Stimulated activated CD8-positive, alpha-beta memory T cell treated with anti-CD3 and anti-CD28 coated beads, Interleukin-15, amount 100 ng/mL, for 24 hours (primary cell): ENCODE measurements around the gene HHIPL2.
A peak's percentile ranks its signal among the peaks of the same experiment; 100 is the strongest.

Experiments used
- DNase-seq: peaks from one replicate; pipeline ENCODE4 v3.0.0-alpha.2; 2020; ENCODE audit warnings: low read depth

HHIPL2 gene

DNA sequence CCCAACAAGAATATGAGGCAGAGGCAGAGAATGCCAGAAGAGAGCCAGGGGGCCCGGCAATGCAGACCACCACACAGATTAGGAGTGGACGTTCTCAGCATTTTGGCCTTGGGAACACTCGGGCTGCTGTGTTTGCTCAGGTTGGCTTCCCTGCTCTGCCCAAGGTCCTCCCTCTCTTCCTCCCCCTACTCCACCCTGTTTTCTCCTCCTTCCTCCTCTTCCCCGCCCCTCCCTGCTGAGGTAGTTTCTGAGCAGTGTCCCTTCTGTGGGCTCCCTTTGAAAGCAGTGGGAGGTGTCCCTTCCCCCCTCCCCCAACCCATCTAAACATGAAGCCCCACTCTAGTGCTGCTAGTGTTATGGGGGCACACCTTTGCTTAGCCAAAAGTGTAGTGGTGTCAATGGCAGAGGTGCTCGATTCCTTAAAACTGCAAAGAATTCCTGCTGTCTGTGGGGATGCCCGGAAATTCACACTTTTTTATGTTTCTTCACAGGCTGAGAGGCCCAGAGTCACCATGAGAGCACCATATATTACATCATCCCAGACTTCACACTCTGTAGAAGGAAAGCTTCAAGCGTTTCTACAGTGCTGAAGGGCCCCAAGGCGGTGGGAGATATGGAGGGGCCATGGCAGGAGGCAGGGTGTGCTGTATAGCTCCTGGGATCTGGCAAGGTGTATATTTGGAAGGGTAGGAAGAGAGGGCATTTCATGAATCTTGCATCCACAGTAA lies at the start of gene HHIPL2:
TSS of gene HHIPL2 (minus strand) at position 161 of the 728 bp plus-strand sequence. CDS start at position 101, 60 bp downstream.
- no peak for DNase-seq

DNA sequence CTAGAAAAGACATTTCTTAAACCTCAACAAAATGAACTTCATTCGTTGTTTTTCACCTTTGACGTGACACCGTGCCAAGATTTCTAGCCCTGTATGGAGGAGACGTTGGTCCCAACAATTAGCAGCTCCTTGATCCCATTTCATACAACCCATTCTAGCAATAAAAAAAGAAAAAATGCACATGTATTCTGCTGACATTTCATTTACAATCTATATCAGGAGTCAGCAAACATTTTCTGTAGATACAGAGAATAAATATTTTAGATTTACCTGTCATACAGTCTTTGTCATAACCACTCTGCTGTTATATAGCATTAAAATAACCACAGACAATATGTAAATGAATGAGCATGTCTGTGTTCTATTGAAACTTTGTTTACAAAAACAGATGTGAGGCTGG lies 48.8 kb upstream of the HHIPL2 start:
- DNase-seq = no peak

DNA sequence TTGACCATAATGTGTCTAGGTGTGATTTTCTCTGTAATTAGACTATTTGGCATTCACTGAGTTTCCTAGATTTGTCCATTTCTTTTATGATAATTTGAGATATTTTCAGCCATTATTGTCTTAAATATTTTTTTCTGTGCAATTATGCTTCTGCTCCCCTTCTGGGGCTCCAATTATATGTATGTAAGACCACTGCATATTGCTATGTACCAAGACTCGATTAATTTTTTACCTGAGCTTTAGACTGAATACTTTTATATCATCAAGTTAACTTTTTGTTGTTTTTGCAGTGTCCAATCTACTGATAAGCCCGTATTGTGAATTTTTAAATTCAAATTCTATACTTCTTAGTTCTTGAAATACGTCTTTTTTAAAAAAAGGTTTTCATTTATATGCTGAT lies 46.9 kb upstream of the HHIPL2 start:
- DNase-seq = no peak

DNA sequence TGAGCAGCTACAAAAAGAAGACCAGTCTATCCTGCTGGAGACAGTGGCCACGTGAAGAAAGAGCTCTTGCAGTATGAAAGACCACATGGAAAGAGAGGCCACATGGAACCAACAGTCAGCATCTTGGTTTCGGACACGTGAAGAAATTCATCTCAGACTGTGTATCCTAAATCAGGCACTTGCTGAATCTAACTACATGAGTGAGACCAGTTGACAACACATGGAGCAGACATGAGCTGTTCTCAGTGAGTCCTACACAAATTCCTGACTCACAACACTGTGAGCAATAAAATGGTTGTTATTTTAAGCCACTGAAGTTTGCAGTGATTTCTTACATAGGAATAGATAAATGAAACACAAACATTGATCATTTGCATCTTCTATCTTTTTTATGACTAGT lies 44.3 kb upstream of the HHIPL2 start:
- DNase-seq = no peak

DNA sequence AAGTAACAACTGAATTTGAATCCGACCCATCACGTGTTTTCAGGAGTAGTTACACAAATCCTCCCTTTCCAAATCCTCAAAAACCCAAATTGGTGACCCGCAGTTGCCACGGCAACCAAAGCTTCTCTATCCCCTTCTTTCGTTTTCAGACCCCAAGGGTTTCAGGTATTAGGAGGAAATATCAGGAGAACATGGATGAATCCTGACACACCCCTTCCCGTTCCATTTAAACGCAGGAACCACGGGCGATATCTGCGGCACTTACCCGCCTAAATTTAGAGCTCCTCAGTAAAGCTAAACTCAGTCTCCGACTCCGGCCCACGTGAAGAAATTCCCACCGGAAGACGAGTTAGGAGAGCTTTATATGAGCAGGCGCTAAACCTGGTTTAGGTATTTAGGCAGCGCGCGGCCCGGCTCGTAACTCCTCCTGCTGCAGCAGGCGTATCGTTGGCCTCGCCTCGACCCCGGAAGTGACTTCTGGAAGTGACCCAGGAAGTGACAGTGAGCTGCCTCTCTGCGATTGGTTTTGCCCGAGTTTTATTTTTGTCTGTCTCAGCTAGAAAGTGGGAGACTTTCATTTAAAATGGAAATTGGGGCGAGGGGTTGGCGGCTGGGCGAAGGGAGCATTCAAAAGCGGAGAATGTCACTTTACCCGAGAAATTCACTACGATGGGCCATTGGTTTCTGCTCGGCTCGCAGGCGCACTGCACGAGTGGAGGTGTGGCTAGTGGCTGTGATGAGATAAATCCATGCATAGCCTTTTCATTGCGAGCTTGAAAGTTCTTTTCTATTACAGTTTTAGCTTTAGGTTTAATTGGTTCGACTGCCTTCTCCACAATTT lies 41.8 kb upstream of the HHIPL2 start, which contains the start of gene TAF1A:
TSS of gene TAF1A (minus strand) at position 472 of the 841 bp plus-strand sequence.
- DNase-seq = peak; percentile 49

DNA sequence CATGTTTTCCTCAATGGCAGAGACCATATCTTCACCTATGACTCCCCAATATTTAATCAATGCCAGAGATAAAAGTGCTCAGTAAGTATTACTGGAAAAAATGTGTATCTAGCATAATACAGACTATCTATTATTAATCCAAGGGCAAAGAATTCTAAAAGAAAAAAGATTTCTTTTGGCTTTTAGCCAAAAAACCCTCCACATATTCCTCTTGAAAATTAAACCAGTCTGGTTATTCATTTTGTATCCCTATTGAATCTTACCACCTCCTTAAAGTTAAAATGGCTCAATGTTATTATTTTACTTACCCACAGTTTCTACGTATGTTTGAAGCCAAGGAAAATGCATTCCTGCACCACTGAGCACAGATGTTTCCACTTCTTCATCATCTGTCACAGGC lies 40.2 kb upstream of the HHIPL2 start:
- DNase-seq = no peak

DNA sequence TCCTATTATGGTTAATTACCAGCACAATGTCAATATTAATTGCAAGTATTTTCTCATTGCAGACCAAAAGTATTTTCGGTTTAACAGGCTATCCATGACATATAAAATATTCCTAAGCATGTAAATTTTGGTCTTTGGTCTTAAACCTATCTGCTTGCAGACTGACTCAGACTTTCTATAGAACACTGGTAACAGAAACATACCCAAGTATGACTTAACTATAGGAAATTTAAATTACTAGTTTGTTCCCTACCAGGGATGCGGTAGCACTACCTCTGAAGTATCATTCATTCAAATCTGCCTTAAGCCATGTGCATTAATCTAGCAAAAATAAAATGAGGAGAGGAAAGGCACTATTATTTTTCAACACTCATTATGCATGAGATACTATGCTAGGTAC lies 38.9 kb upstream of the HHIPL2 start:
- no peak for DNase-seq

DNA sequence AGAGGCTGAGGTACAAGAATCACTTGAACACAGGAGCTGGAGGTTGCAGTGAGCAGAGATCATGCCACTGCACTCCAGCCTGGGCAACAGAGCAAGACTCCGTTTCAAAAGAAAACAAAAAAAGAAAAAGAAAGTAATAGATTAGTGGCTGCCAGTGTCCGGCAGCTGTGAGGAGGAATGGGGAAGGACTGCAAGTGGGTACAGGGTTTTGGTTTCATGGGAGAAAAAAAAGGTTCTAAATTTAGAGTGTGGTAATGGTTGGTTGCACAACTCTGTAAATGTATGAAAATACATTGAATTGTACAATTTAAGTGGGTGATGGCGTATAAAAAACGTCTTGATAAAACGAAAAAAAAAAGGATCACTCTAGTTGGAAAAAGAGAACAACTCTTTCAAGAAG lies 35.2 kb upstream of the HHIPL2 start:
- no peak for DNase-seq

DNA sequence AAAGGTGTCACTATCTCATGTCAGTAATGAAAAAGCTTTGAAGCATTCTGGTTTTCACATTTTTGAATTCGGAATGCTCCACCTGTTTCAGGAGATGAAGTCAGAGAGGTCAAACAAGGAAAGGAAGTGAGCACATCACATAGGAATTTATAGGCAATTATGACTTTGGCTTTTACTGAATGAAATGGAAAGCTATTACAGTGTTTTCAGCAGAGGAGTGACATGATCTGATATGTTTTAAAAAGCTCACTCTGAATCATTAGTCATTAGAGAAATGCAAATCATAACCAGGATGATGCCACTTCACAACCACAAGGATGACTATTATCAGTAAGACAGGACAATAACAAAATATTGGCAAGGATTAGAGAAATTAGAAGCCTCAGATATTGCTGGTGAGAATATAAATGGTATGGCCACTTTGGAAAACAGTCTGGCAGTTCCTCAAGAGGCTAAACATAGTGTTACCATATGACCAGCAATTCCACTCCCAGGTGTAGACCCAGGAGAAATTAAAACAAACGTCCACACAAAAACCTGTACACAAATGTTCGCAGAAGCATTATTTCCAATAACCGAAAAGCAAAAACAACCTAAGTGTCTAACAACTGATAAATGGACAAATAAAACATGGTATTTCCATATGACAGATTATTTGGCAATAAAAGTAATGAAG lies 34.3 kb upstream of the HHIPL2 start:
- no peak for DNase-seq

DNA sequence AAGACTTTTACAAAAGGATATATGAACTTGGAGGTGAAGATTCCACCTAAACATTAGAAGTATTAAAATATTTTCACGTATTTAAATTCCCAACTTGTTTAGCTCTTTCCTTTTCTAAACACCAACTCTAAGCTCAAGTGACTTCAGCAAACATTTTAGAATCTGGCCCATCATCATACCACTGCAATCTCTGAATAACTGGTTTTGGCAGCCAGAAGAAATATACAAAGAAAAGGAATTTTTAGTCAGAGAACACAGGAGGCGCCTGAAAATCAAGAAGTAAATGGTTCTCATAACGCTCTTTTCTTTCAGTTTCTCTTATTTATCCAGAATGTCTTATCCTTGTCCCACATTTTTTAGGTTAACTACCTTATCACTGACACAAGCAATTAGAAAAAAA lies 31.4 kb upstream of the HHIPL2 start:
- DNase-seq = no peak

DNA sequence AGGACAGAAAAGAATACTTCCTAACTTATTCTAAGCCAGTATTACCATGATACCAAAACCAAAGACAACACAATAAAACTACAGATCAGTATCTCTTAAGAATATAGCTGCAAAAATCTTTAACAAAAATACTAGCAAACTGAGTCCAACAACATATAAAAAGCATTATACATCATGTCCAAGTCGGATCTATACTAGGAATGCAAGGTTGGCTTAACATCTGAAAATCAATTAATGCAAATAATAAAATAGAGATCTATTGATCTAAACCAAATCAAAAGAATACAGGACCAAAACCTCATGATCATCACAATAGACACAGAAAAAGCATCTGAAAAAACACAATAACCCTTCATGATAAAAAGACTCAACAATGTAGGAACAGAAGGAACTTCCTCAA lies 22.9 kb upstream of the HHIPL2 start:
- DNase-seq = no peak

DNA sequence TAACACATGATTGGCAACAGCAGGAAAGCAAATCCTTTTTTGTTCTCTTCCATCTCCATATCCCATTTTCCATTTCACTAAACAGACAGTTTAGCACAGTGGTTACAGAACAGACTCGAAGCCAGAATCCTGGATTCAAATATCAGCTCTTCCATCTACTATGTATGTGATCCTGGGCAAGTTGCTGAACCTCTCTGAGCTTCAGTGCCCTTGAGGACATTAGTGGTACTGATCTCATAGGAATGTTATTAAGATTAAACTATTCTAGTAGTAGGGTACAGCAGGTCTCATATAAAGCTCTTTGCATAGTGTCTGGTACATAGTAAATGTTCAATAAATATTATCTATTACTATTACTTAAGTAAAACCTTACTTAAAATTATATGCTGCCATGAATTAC lies 13.8 kb upstream of the HHIPL2 start:
- no peak for DNase-seq

DNA sequence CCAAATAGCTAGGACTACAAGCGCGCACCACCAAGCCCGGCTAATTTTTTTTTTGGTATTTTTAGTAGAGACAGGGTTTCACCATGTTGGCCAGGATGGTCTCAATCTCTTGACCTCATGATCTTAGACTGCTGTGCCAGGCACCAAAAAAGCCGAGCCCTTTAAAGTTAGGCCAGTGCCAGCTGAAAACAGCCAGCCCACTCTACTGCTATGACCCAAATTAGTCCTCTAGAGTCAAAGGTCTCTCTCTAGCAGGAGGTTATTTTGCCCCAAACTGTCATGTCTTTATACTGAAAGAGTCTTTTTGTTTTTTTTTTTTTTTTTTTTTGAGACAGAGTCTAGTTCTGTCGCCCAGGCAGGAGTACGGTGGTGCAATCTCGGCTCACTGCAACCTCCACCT lies 9.7 kb upstream of the HHIPL2 start:
- no peak for DNase-seq

DNA sequence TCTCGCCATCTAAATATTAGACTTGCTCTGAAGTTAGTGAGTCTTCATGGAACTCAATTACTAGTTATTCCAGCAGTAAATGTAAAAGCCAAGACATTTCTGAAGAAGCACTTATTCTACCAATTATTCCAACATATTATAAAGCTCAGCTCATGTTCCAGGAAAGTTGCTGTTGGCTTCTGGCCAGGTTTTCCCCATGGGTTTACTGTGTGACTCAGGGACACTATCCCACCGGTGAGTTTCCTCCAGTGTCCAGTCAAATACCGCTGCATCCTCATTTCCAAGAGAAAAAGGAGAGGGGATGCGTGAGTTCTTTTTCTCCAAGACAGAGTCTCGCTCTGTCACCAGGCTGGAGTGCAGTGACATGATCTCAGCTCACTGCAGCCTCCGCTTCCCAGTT lies 9.2 kb upstream of the HHIPL2 start:
- no peak for DNase-seq

DNA sequence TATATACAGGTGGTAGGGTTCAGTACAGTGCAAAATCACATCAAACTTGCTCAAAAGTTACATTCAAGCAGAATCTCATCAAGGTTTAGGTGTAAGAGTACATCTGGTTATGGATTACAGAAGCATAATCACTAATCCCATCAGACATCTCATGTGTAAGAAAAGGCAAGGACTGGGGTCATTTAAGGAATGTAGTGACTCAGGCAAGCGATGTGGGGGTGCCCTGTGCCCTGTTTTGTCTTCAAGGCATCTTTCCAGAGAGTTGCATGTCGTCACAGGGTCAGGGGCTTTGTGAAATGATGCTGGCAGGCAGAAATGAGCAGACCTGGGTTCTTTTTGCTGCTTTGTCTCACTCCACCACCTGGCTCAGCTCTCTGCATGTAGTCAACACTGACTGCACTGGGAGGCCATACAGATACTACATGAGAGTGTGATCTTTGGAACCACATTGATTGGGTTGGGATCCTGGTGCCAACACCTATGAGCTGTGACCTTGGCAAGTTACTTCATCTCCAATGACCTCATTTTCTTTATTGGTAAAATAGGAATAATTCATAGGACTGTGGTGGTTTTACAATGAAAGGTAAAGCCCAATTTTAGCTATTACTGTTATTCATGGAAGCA lies 8.2 kb upstream of the HHIPL2 start:
- DNase-seq = no peak

DNA sequence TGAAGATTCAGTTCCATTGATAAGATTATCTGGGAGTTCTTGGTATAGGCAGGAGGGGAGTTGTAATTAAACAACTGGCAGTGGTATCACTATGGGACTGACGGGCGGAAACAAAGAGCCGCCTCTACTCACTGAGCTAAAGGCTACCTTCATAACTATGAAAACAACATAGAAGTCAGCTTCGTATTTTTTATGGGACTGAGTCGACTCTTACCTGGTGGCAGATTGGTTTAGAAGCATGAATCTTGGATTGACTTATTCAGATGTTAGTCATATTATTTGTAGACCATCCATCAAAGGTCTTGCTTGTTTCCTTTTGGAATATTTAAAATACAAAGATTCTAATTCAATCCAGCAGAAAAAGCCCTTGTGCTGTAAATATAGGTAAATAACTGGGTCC lies 6.3 kb upstream of the HHIPL2 start:
- DNase-seq = no peak

DNA sequence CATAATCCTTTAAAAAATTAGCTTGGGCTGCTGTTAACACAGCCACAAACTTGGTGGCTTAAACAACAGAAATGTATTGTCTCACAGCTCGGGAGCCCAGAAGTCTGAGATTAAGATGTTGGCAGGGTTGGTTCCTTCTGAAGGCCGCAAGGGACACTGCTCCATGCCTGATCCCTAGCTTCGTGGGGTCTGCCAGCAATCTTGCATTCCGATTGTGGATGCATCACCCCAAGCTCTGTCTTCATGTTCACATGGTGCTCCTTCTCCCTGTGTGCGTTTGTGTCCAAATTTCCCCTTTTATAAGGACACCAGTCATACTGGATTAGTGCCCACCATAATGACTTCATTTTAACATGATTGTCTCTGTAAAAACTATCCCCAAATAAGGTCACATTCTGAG lies 5.0 kb upstream of the HHIPL2 start:
- no peak for DNase-seq

DNA sequence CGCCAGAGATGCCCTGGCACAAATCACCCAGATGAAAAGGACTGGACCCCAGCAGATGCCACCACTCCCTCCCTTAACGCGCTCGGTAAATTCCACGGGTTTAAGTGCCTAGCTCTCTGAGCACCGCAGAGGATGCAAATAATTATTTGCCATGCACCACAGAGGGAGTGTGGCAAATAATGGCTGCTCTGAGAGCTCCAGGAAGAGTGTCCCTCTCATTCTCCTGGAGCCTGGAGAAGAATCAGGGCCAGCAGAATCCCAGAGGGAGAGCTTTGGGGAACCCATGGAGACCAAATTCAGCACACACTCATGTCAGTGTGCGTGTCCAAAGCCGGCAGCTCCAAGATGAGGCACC lies 667 bp downstream of the HHIPL2 start:
- DNase-seq = no peak

DNA sequence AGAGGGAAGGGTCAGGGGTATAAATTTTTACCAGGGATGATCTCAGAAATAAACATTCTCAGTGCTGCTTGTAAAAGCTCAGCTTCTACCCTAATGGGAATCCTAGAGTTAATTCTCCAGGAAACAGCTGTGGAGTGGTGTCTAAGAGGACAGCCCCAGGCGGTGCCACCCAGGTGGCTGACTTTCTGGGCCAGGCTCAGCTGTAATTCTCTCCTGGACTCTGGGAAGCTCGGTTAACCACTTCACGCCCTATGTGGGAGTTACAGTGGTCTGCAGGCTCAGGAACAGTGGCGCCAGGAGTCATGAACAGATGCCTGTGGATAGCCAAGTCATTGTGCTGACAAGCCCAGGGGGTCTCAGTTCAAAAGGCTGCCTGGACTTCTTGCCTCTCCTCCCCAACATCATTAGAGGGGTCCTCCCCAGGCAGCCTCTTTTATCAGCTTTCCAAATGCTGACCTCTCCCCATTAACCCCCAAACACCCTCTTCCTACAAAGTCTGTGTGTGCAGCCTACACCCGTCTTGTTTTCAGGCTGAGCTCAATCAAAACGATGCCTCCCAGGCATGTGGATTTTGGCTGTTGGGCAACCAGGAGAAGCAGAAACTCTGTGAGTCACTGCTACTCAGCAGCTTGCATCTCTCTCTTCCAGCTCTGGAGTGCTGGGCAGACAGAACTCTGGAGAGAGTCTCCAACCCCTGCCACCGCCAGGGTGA lies 1.2 kb downstream of the HHIPL2 start:
- no peak for DNase-seq

DNA sequence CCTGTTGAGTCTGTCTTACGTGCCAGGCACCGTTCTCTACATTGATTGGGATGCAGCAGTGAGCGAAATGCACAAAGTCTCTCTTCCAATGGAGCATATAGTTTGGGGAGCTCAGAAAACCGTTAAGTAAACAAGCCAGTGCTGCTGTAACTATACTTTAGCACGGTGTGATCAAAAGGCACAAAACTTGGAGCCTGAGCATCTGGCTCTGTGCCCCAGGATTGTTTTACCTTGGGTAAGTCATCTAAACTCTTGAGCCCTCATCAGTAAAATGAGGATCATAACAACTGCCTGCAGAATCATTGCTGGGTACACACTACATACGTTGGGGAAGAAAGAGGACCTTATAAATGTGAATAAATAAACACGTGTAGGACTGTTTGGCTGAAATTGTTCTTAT lies 1.8 kb downstream of the HHIPL2 start:
- DNase-seq = no peak

DNA sequence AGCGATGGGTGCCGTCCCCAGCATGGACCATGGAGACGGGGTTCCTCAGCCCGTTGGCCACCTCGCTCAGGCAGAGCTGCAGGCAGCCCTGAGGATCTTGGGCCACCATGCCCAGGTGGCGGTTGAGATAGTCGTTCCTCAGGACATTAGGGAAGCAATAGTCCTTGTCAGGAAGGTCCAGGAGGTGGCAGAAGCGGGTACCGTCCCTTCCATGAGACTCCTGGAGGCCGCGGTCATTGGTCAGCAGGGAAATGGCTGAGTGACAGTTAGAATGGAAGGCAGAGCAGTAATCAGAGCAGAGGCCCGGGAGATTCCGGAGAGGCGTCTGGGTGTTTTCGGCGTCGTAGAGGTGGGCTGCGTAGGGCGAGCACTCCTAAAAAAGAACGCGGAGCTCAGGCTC lies 4.1 kb downstream of the HHIPL2 start:
- no peak for DNase-seq

DNA sequence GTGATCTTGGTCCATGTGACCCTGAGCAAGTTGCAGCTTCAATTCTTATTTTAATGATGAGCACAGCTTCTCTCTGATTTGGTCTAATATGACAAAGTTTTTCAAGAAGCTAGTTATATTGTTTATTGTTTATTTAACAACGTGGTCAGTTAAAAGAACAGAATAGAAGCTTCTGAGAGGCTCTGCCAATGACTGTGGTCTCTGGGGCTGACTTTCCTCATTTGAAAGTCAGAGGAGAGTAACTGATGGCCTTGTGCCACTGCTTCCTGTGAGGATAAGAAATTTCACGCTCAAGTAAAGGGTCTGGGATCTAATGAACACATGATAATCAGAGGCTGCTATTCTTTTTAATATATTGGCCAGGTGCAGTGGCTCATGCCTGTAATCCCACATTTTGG lies 7.3 kb downstream of the HHIPL2 start:
- no peak for DNase-seq
